Lower leg skin (tissue), 3 donors: ENCODE measurements around the gene MTUS2.

ENCODE experiments used
- POLR2A ChIP-seq, 2 donors: fragments of 450-650 bp; IDR thresholded peaks; one replicate each; pipeline ENCODE4 v1.6.1; 2016 to 2017; ENCODE audit warnings: antibody characterized with exemption in 2 of 2, mild to moderate bottlenecking in 1 of 2, moderate library complexity in 1 of 2
- TF ChIP-seq, protein P1 (sequence below), 3 donors: fragments of 450-650 bp; IDR thresholded peaks; one replicate each; pipeline ENCODE4 v1.5.1; 2016; ENCODE audit warnings: antibody characterized with exemption in 3 of 3, mild to moderate bottlenecking in 3 of 3, moderate library complexity in 2 of 3

DNA sequence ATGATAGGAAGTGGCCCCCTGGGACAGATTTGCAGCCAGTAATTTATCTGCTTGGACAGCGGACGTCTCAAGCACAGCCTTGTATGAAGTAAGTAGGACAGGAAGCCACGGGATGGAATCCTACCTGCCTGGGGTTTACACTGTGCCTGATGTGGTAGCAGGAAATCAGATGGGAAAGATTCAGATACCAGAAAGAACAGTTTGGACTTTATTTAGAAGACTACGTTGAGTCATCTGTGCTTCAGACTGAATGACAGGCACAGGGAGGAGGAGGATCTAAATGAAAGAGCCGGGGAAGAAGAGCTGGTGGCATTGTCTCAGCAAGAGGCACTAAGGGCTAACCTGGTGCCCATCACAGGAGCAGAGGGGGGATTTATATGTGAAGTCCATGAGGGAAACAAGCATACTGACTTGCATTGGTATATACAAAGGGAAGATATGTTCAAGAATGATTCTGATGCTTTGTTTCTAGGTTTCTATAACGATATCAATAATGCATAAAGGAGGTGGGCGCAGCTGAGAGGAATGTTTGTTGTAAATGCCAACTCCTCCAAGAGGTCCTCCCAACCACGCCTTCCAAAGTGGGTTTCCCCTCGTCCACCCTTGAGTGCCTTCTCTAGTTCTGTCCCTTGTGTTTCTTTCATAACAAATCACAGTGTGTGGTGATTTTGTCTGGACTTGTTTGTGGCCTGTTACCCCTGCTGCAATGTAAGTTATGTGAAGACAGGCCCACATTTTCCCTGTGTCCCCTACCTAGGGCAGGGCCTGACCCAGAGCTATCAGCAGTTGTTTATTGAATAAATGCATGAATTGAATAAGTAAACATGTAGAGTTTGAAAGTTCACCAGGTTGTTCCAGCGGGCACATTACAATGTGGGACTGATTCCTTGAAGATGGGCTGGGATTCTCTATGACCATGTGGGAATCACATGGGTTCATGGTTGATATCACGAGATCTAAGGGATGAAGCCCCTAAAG, 446.9 kb downstream of the MTUS2 start:
- TF ChIP-seq, protein P1, sequence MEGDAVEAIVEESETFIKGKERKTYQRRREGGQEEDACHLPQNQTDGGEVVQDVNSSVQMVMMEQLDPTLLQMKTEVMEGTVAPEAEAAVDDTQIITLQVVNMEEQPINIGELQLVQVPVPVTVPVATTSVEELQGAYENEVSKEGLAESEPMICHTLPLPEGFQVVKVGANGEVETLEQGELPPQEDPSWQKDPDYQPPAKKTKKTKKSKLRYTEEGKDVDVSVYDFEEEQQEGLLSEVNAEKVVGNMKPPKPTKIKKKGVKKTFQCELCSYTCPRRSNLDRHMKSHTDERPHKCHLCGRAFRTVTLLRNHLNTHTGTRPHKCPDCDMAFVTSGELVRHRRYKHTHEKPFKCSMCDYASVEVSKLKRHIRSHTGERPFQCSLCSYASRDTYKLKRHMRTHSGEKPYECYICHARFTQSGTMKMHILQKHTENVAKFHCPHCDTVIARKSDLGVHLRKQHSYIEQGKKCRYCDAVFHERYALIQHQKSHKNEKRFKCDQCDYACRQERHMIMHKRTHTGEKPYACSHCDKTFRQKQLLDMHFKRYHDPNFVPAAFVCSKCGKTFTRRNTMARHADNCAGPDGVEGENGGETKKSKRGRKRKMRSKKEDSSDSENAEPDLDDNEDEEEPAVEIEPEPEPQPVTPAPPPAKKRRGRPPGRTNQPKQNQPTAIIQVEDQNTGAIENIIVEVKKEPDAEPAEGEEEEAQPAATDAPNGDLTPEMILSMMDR (IDR thresholded peaks at IDR 0.05): no peak
- no peak for TF ChIP-seq POLR2A (IDR thresholded peaks at IDR 0.05)
